Erythroblast (primary cell): ENCODE measurements around the gene MCCC2.

Source experiments
- GATA1 ChIP-seq: IDR thresholded peaks from 2 replicates; pipeline ENCODE4 v1.6.1; 2011; ENCODE audit warnings: low read depth, mild to moderate bottlenecking, control low read depth, low read length, moderate library complexity
- POLR2A ChIP-seq: IDR thresholded peaks from 2 replicates; pipeline ENCODE4 v1.6.1; 2011; ENCODE audit warnings: mild to moderate bottlenecking, low read length

GRCh38 chr5:71651579-71651978 is 64.4 kb downstream of the MCCC2 start:
- TF ChIP-seq POLR2A (no peak), GATA1 (no peak)
